ENCODE data around the gene SNHG17.
"Not testable (repeated sequence)": the region's sequence is repeated elsewhere in the genome, so short reads cannot be mapped to it uniquely, and the experiment has no call there.

DNA sequence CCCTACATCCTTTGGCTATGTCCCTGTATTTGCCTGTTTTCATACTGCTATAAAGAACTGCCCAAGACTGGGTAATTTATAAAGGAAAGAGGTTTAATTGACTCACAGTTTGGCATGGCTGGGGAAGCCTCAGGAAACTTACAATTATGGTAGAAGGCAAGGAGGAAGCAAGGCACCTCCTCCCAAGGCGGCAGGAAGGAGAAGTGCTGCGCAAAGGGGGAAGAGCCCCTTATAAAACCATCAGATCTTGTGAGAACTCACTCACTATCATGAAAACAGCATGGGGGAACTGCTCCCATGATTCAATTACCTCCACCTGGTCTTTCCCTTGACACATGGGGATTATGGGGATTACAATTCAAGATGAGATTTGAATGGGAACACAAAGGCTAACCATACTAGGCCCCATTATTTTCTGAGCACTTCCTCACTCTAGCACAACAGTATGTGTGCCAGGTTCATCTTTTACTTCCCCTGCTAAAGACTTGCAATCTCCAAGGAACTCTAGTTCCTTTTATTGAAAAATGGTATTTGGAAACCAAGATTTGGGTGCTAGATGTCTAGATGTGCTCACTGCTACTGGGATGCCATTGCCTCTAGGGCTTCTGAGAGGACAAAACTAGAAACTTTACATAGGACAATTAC lies 39.3 kb downstream of the SNHG17 start:
- TF ChIP-seq, protein P1, sequence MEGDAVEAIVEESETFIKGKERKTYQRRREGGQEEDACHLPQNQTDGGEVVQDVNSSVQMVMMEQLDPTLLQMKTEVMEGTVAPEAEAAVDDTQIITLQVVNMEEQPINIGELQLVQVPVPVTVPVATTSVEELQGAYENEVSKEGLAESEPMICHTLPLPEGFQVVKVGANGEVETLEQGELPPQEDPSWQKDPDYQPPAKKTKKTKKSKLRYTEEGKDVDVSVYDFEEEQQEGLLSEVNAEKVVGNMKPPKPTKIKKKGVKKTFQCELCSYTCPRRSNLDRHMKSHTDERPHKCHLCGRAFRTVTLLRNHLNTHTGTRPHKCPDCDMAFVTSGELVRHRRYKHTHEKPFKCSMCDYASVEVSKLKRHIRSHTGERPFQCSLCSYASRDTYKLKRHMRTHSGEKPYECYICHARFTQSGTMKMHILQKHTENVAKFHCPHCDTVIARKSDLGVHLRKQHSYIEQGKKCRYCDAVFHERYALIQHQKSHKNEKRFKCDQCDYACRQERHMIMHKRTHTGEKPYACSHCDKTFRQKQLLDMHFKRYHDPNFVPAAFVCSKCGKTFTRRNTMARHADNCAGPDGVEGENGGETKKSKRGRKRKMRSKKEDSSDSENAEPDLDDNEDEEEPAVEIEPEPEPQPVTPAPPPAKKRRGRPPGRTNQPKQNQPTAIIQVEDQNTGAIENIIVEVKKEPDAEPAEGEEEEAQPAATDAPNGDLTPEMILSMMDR (IDR thresholded peaks at IDR 0.05): not testable (repeated sequence)
- not testable (repeated sequence) for TF ChIP-seq POLR2A (IDR thresholded peaks at IDR 0.05)
